Mucosa of rectum (tissue), 2 donors: Measurements from ENCODE around the gene MYBPHL.

Source experiments
- H3K27ac ChIP-seq, 2 donors: one replicate each; pipeline ENCODE4 v1.7.0; 2013; ENCODE audit warnings: inconsistent platforms in 2 of 2, low read depth in 2 of 2, low read length in 2 of 2
- H3K27me3 ChIP-seq, 2 donors: one replicate each; pipeline ENCODE4 v1.7.0; 2013; ENCODE audit warnings: low read length in 2 of 2; ENCODE audit not compliant: control insufficient read depth in 2 of 2, insufficient read depth in 2 of 2
- H3K36me3 ChIP-seq, 2 donors: one replicate each; pipeline ENCODE4 v1.7.0; 2013; ENCODE audit warnings: low read length in 2 of 2; ENCODE audit not compliant: control insufficient read depth in 2 of 2, insufficient read depth in 2 of 2
- H3K4me1 ChIP-seq, 2 donors: one replicate each; pipeline ENCODE4 v1.7.0; 2013; ENCODE audit warnings: low read length in 2 of 2, mild to moderate bottlenecking in 1 of 2; ENCODE audit not compliant: control insufficient read depth in 2 of 2, insufficient read depth in 2 of 2
- H3K4me3 ChIP-seq, 2 donors: one replicate each; pipeline ENCODE4 v1.7.0; 2013; ENCODE audit warnings: low read length in 2 of 2
- H3K9ac ChIP-seq, 2 donors: one replicate each; pipeline ENCODE4 v1.7.0; 2013; ENCODE audit warnings: low read length in 2 of 2, low read depth in 1 of 2, mild to moderate bottlenecking in 1 of 2
- H3K9me3 ChIP-seq, 2 donors: one replicate each; pipeline ENCODE4 v1.7.0; 2013; ENCODE audit warnings: low read length in 2 of 2; ENCODE audit not compliant: control insufficient read depth in 2 of 2
- donor health status: healthy.
- donor health status: Normal muscosa, but diverticular disease.

Gene MYBPHL

DNA sequence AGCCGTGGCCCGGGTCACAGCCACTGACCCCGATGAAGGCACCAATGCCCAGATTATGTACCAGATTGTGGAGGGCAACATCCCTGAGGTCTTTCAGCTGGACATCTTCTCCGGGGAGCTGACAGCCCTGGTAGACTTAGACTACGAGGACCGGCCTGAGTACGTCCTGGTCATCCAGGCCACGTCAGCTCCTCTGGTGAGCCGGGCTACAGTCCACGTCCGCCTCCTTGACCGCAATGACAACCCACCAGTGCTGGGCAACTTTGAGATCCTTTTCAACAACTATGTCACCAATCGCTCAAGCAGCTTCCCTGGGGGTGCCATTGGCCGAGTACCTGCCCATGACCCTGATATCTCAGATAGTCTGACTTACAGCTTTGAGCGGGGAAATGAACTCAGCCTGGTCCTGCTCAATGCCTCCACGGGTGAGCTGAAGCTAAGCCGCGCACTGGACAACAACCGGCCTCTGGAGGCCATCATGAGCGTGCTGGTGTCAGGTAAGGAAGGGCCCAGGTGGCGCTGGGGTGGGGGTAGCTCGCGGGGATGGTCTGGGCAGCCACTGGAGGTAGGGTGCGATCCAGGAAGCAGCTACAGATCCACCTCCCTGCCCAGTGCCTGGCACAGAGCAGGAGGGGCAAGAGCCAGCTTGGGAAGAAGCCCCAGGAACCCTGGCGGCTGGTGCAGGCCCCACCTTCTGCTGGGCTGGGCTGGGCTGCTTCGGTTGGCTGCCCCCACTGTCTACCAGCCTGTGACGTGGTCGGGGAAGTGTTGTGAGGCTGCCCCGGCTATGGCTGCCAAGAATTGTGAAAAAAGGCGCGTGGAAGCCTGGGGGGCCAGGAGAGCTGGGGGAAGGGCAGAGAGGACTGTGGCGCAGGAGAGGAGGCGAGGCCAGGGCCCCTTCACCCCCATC lies 53.7 kb downstream of the MYBPHL start:
- H3K9me3 ChIP-seq: no peaks in the 10 kb centered on the region
- H3K4me1 ChIP-seq: peaks cover 7 to 9% of the 10 kb centered on the region in 2 donors
- H3K36me3 ChIP-seq: no peaks in the 10 kb centered on the region
- H3K27ac ChIP-seq: peak overlapping the region; percentile 28 to 61
- no peak overlapping the region for H3K4me3 ChIP-seq
- no peak overlapping the region for H3K9ac ChIP-seq
- H3K27me3 ChIP-seq: no peaks in the 10 kb centered on the region

DNA sequence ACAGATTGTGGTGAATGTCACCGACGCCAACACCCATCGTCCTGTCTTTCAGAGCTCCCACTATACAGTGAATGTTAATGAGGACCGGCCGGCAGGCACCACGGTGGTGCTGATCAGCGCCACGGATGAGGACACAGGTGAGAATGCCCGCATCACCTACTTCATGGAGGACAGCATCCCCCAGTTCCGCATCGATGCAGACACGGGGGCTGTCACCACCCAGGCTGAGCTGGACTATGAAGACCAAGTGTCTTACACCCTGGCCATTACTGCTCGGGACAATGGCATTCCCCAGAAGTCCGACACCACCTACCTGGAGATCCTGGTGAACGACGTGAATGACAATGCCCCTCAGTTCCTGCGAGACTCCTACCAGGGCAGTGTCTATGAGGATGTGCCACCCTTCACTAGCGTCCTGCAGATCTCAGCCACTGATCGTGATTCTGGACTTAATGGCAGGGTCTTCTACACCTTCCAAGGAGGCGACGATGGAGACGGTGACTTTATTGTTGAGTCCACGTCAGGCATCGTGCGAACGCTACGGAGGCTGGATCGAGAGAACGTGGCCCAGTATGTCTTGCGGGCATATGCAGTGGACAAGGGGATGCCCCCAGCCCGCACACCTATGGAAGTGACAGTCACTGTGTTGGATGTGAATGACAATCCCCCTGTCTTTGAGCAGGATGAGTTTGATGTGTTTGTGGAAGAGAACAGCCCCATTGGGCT lies 54.5 kb downstream of the MYBPHL start:
- Histone ChIP-seq H3K36me3 (no peaks in the 10 kb centered on the region), H3K27me3 (no peaks in the 10 kb centered on the region), H3K4me1 (peaks cover 7 to 9% of the 10 kb centered on the region in 2 donors), H3K9ac (no peak overlapping the region), H3K9me3 (no peaks in the 10 kb centered on the region), H3K27ac (no peak overlapping the region), H3K4me3 (no peak overlapping the region)

DNA sequence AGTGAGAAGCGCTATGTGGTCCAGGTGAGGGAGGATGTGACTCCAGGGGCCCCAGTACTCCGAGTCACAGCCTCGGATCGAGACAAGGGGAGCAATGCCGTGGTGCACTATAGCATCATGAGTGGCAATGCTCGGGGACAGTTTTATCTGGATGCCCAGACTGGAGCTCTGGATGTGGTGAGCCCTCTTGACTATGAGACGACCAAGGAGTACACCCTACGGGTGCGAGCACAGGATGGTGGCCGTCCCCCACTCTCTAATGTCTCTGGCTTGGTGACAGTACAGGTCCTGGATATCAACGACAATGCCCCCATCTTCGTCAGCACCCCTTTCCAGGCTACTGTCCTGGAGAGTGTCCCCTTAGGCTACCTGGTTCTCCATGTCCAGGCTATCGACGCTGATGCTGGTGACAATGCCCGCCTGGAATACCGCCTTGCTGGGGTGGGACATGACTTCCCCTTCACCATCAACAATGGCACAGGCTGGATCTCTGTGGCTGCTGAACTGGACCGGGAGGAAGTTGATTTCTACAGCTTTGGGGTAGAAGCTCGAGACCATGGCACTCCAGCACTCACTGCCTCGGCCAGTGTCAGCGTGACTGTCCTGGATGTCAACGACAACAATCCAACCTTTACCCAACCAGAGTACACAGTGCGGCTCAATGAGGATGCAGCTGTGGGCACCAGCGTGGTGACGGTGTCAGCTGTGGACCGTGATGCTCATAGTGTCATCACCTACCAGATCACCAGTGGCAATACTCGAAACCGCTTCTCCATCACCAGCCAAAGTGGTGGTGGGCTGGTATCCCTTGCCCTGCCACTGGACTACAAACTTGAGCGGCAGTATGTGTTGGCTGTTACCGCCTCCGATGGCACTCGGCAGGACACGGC lies 55.3 kb downstream of the MYBPHL start:
- H3K9me3 ChIP-seq: no peaks in the 10 kb centered on the region
- no peak overlapping the region for H3K9ac ChIP-seq
- H3K4me1 ChIP-seq: peaks cover 7 to 9% of the 10 kb centered on the region in 2 donors
- no peaks in the 10 kb centered on the region for H3K27me3 ChIP-seq
- H3K4me3 ChIP-seq: no peak overlapping the region
- no peaks in the 10 kb centered on the region for H3K36me3 ChIP-seq
- no peak overlapping the region for H3K27ac ChIP-seq

DNA sequence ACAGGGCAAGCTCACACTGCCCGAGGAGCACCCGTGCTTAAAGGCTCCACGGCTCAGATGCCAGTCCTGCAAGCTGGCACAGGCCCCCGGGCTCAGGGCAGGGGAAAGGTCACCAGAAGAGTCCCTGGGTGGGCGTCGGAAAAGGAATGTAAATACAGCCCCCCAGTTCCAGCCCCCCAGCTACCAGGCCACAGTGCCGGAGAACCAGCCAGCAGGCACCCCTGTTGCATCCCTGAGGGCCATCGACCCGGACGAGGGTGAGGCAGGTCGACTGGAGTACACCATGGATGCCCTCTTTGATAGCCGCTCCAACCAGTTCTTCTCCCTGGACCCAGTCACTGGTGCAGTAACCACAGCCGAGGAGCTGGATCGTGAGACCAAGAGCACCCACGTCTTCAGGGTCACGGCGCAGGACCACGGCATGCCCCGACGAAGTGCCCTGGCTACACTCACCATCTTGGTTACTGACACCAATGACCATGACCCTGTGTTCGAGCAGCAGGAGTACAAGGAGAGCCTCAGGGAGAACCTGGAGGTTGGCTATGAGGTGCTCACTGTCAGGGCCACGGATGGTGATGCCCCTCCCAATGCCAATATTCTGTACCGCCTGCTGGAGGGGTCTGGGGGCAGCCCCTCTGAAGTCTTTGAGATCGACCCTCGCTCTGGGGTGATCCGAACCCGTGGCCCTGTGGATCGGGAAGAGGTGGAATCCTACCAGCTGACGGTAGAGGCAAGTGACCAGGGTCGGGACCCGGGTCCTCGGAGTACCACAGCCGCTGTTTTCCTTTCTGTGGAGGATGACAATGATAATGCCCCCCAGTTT lies 56.1 kb downstream of the MYBPHL start:
- Histone ChIP-seq H3K27me3 (peaks cover 0 to 3% of the 10 kb centered on the region in 2 donors), H3K4me1 (peaks cover 7 to 9% of the 10 kb centered on the region in 2 donors), H3K9me3 (no peaks in the 10 kb centered on the region), H3K36me3 (no peaks in the 10 kb centered on the region), H3K4me3 (peak overlapping the region in 1 of 2 donors; percentile 60), H3K9ac (no peak overlapping the region), H3K27ac (no peak overlapping the region)

DNA sequence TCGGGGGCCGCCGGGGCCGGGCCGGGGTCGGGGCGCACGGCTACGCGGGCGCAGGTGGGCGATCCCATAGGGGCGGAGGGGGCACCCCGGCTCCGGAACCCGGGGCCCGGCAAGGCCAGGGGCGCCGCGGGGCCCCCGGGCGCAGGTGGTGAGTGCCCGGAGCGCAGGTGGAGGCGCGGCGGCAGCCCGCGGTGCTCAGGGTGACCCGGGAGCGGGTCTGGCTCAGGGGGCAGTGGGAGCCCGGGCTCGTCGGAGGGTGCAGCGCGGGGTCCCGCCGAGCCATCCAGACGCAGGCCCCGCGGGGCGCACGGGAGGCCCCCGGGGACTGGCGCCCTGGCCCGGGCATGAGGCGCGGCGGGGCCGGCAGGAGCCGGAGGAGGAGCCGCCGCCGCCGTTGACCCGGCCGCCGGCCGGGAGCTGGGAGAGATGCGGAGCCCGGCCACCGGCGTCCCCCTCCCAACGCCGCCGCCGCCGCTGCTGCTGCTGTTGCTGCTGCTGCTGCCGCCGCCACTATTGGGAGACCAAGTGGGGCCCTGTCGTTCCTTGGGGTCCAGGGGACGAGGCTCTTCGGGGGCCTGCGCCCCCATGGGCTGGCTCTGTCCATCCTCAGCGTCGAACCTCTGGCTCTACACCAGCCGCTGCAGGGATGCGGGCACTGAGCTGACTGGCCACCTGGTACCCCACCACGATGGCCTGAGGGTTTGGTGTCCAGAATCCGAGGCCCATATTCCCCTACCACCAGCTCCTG lies 57.0 kb downstream of the MYBPHL start:
- peak overlapping the region in 1 of 2 donors; percentile 49 for H3K9ac ChIP-seq
- H3K4me3 ChIP-seq: peak overlapping the region; percentile 44 to 60
- peaks cover 7 to 9% of the 10 kb centered on the region in 2 donors for H3K4me1 ChIP-seq

DNA sequence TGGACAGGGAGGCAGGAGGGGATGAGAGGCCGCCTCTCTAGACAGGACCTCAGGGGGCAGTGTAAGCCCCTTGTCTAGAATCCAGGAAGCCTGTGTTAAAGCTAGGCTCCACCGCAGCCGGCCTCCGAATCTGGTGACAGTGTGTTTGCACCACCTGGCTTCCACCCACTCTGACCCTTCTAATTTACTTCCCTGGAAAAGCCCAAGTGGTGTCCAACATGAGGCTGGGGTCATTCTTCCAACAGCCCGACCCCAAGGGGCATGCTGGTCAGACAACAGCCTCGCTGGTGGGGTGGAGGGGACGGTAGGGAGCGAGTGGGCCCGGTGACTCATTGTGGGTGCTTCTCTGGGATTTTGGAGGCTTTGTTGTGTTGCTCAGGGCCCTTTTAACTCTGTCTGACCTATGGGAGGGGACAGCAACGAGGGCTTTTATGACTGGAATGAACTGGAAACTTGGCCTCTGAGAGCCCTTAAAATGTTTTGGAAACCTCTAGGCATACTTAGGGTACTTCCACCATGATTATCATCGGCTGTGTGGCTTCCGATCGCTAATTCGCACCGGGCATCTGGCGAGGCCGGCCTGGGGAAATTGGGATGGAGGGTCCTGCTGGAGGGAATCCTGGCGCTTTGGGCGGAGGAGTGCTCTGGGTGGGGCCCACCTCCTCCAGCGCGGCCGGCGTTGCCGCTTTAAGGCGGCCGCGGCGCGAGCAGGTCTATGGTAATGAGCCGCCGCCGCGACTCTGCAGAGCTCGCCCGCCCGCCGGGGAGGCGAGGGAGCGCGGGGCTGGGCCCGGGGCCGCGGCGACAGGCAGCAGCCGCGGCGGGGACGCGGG lies 57.8 kb downstream of the MYBPHL start, which contains the start of gene CELSR2:
CELSR2 (plus strand) TSS at position 743 of the 833 bp plus-strand sequence. CDS start 541 bp downstream, outside the sequence.
- no peaks in the 10 kb centered on the region for H3K9me3 ChIP-seq
- peaks cover 0 to 3% of the 10 kb centered on the region in 2 donors for H3K27me3 ChIP-seq
- H3K9ac ChIP-seq: peak within 1 kb of the TSS in 1 of 2 donors; percentile 49
- peaks cover 4 to 5% of the 10 kb centered on the region in 2 donors for H3K4me1 ChIP-seq
- H3K4me3 ChIP-seq: peak within 1 kb of the TSS; percentile 59 to 60
- no peaks in the 10 kb centered on the region for H3K36me3 ChIP-seq
- H3K27ac ChIP-seq: no peak within 1 kb of the TSS

More for the DNA sequence above, 57.0 kb downstream of the MYBPHL start:
- Histone ChIP-seq H3K9me3 (no peaks in the 10 kb centered on the region), H3K36me3 (no peaks in the 10 kb centered on the region), H3K27me3 (peaks cover 0 to 3% of the 10 kb centered on the region in 2 donors), H3K27ac (no peak overlapping the region)

DNA sequence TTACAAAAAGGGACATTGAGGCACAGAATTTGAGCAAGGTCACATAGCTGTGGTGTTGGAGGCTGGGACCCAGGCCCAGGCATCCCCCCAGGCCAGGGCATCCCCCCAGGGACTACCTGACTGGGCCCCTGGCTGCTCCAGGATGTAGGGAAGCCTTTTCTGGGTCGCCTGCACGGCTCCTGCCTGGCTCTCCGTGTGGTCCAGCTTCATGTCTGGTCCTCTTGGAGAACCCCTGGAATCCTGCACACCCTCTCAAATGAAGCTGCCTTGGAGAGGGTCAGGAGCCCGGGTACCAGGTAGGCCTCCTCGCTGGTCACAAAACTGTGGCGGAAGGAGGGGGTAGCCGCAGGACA lies 58.4 kb downstream of the MYBPHL start:
- H3K36me3 ChIP-seq: no peaks in the 10 kb centered on the region
- no peaks in the 10 kb centered on the region for H3K9me3 ChIP-seq
- H3K4me3 ChIP-seq: no peak overlapping the region
- peaks cover 4 to 5% of the 10 kb centered on the region in 2 donors for H3K4me1 ChIP-seq
- H3K27me3 ChIP-seq: peaks cover 0 to 3% of the 10 kb centered on the region in 2 donors
- H3K9ac ChIP-seq: no peak overlapping the region
- no peak overlapping the region for H3K27ac ChIP-seq
